ENCODE data around the gene PRKRIP1.
A peak's percentile ranks its signal among the peaks of the same experiment; 100 is the strongest.

PRKRIP1 gene

GRCh38 chr7:102424787-102425218 is 28.6 kb downstream of the PRKRIP1 start:
- TF ChIP-seq CTCF (IDR thresholded peaks at IDR 0.05; ENCODE audit: control extremely low read depth, extremely low read depth, low read depth, missing control alignments): no peak
- DNase-seq (ENCODE audit: extremely low spot score): peak; percentile 55
- ChIA-PET POLR2A (interaction anchor here (0.9 to 1.8 kb wide), 3 partner anchors 9 to 28 kb away, joined by 4 to 6 read pairs (median 6); partner anchors contain the start of gene PRKRIP1), CTCF (interaction anchor here (1.6 to 3.7 kb wide), 7 partner anchors 9 to 42 kb away, joined by 5 to 19 read pairs (median 7); partner anchors contain the start of genes ALKBH4 and LRWD1)

- POLR2A ChIA-PET: interaction anchor here (0.6 to 1.8 kb wide), 5 partner anchors 10 to 444 kb away, joined by 3 to 6 read pairs (median 4); partner anchors contain the start of gene PRKRIP1
- peak; percentile 87 for DNase-seq (ENCODE audit: extremely low spot score)
- CTCF ChIA-PET: interaction anchor here (0.6 to 3.7 kb wide), 11 partner anchors 9 to 136 kb away, joined by 3 to 19 read pairs (median 5); partner anchors contain the start of genes ALKBH4 and LRWD1
- no peak for TF ChIP-seq CTCF (IDR thresholded peaks at IDR 0.05; ENCODE audit: control extremely low read depth, extremely low read depth, low read depth, missing control alignments)
Observed at GRCh38 chr7:102425639-102426267, 29.6 kb downstream of the PRKRIP1 start.

GRCh38 chr7:102426268-102427018 is 30.3 kb downstream of the PRKRIP1 start:
- DNase-seq (ENCODE audit: extremely low spot score): peak; percentile 83
- POLR2A ChIA-PET: interaction anchor here (1.6 kb wide), 1 partner anchor 16 kb away, joined by 6 read pairs; no protein-coding TSS in a partner anchor
- CTCF ChIA-PET: interaction anchor here (0.9 to 3.7 kb wide), 8 partner anchors 9 to 137 kb away, joined by 4 to 19 read pairs (median 5); no protein-coding TSS in a partner anchor
- TF ChIP-seq CTCF (IDR thresholded peaks at IDR 0.05; ENCODE audit: control extremely low read depth, extremely low read depth, low read depth, missing control alignments): no peak

GRCh38 chr7:102427019-102427405 is 30.8 kb downstream of the PRKRIP1 start:
- POLR2A ChIA-PET: no interaction called here
- DNase-seq (ENCODE audit: extremely low spot score): no peak
- CTCF ChIA-PET: interaction anchor here (1.6 to 2.7 kb wide), 2 partner anchors 12 to 22 kb away, joined by 5 to 18 read pairs; no protein-coding TSS in a partner anchor
- no peak for TF ChIP-seq CTCF (IDR thresholded peaks at IDR 0.05; ENCODE audit: control extremely low read depth, extremely low read depth, low read depth, missing control alignments)

GRCh38 chr7:102429141-102429899 is 33.2 kb downstream of the PRKRIP1 start:
- DNase-seq (ENCODE audit: extremely low spot score): no peak
- ChIA-PET CTCF (interaction anchor here (1.5 kb wide), 1 partner anchor 18 kb away, joined by 4 read pairs; no protein-coding TSS in a partner anchor), POLR2A (no interaction called here)
- no peak for TF ChIP-seq CTCF (IDR thresholded peaks at IDR 0.05; ENCODE audit: control extremely low read depth, extremely low read depth, low read depth, missing control alignments)

All from GM10248 (cell line).